Vagina (tissue), 2 donors: ENCODE results near the gene GM2A. TPM values are rescaled to one million over a fixed set of nuclear protein-coding genes. Genes with fewer than 3 reads are reported as not detected.
"Not testable (repeated sequence)": the region's sequence is repeated elsewhere in the genome, so short reads cannot be mapped to it uniquely, and the experiment has no call there.

Experiments used
- DNase-seq, 2 donors: peaks; one replicate each; pipeline ENCODE4 v3.0.0-alpha.2; 2017; ENCODE audit errors: extremely low spot score in 2 of 2
- H3K27ac ChIP-seq: fragments of 200-600 bp; sonication (generic); one replicate; pipeline ENCODE4 v1.5.1; 2019
- H3K27me3 ChIP-seq: fragments of 200-600 bp; sonication (generic); one replicate; pipeline ENCODE4 v1.5.1; 2019
- H3K36me3 ChIP-seq, 2 donors: fragments of 200-600 bp; sonication (generic); one replicate each; pipeline ENCODE4 v1.5.1; 2017 to 2019
- H3K4me1 ChIP-seq: fragments of 200-600 bp; sonication (generic); one replicate; pipeline ENCODE4 v1.5.1; 2019
- H3K4me3 ChIP-seq, 2 donors: fragments of 200-600 bp; sonication (generic); 1 replicate in 1 of 2; 2 replicates in 1 of 2; pipeline ENCODE4 v1.5.1; 2016 to 2019
- H3K9me3 ChIP-seq: fragments of 200-600 bp; sonication (generic); one replicate; pipeline ENCODE4 v1.5.1; 2019
- POLR2A ChIP-seq, 2 donors: fragments of 450-650 bp; IDR thresholded peaks; one replicate each; pipeline ENCODE4 v1.6.1; 2017; ENCODE audit warnings: antibody characterized with exemption in 2 of 2, mild to moderate bottlenecking in 2 of 2, moderate library complexity in 2 of 2
- POLR2AphosphoS5 ChIP-seq, 2 donors: sonication (generic); formaldehyde crosslinking; IDR thresholded peaks; one replicate each; pipeline ENCODE4 v1.9.0; 2017; ENCODE audit warnings: antibody characterized with exemption in 2 of 2, mild to moderate bottlenecking in 2 of 2, low read depth in 1 of 2; ENCODE audit not compliant: insufficient read depth in 1 of 2
- intact Hi-C: fragments of 100-400 bp; cut with DNase I; formaldehyde crosslinking; loops from one replicate; pipeline ENCODE4 v1.15.1; 2023
- total RNA-seq: library from RNA; depleted of rRNA; stranded (reverse); fragments of >200 nt; gene quantifications from one replicate; pipeline ENCODE4 v1.2.3, GENCODE V29; 2016
- TF ChIP-seq, protein P1 (sequence below), 3 experiments: fragments of 450-650 bp in 2 of 3; fragments of 200-600 bp in 1 of 3; sonication (generic) in 1 of 3; IDR thresholded peaks; one replicate each; pipeline ENCODE4 v1.5.1; 2017 to 2019; ENCODE audit warnings: antibody characterized with exemption in 3 of 3, mild to moderate bottlenecking in 2 of 3, moderate library complexity in 2 of 3

Gene GM2A
- total RNA-seq, 1 donor from 2014 or later, result 71.7 TPM

DNA sequence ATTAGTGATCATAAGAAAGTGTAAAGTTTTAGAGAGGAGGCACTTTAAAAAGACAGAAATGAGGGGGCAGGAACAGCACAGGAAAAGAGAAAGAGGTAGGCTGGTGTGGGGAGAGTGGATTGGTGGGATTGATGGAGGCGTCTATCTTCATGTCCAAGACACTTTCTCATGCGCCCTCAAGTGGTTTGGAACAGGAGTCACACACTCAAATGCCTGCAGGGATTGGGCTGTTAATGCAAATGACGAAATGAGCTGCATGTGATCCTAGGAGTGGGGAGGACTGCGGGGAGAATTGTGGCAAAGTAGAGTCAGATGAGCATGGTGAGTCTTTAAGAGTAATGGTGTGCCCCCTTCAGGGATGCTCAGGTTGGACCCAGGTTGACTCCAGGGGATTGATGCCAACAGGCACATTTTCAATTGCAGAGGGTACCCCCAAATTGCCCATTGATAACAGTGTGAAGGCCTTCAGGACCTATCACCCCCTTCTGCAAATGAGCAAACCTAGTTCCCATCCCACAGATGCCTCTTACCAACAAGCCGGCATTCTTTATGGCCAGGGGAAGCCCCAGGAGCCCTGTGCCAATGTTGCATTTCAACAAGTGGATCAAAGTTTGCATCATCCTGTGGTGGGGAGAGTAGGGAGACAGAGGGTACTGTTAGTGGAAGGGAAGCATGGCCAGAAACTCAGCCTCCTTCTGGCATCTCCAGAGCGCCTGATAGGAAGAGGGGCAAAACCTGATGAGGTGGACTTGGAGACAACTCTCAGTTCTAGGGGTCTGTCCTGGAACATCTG is 45.3 kb downstream of the GM2A start:
- intact Hi-C loops, result no loop called here
- H3K36me3 ChIP-seq, result no peaks in the 10 kb centered on the region
- no peak overlapping the region for H3K4me3 ChIP-seq
- DNase-seq, result no peak
- TF ChIP-seq POLR2A (IDR thresholded peaks at IDR 0.05), result no peak
- TF ChIP-seq, protein P1, sequence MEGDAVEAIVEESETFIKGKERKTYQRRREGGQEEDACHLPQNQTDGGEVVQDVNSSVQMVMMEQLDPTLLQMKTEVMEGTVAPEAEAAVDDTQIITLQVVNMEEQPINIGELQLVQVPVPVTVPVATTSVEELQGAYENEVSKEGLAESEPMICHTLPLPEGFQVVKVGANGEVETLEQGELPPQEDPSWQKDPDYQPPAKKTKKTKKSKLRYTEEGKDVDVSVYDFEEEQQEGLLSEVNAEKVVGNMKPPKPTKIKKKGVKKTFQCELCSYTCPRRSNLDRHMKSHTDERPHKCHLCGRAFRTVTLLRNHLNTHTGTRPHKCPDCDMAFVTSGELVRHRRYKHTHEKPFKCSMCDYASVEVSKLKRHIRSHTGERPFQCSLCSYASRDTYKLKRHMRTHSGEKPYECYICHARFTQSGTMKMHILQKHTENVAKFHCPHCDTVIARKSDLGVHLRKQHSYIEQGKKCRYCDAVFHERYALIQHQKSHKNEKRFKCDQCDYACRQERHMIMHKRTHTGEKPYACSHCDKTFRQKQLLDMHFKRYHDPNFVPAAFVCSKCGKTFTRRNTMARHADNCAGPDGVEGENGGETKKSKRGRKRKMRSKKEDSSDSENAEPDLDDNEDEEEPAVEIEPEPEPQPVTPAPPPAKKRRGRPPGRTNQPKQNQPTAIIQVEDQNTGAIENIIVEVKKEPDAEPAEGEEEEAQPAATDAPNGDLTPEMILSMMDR (IDR thresholded peaks at IDR 0.05), result no peak
- no peak for TF ChIP-seq POLR2AphosphoS5 (IDR thresholded peaks at IDR 0.05; ENCODE audit: insufficient read depth in 1 of 2, low read depth in 1 of 2)
- no peaks in the 10 kb centered on the region for H3K27me3 ChIP-seq
- H3K4me1 ChIP-seq, result peaks cover 17% of the 10 kb centered on the region
- no peak overlapping the region for H3K27ac ChIP-seq
- no peaks in the 10 kb centered on the region for H3K9me3 ChIP-seq

DNA sequence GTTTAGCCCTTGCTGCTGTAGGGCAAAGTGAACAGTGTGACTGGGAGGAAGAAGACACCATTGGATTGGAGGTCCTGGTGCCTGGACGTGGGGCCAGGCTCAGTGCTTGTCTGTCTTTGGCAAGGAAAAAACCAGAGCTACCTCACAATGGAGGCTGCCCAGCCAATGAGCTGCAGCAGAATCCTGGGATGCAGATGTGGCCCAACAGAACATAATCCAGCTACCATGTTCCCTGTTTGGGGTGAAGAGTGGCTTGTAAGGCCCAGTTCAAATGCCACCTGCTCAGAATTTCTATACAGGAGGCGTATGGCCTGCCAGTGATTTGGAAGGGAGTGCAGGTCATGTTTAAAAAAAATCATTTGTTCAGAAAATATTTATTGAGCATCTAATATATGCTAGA is 50.7 kb downstream of the GM2A start, which contains the start of gene SLC36A3:
SLC36A3 (minus strand) TSS at position 101 of the 400 bp plus-strand sequence. CDS start 412 bp downstream, outside the sequence.
- no peaks in the 10 kb centered on the region for H3K9me3 ChIP-seq
- H3K27me3 ChIP-seq, result no peaks in the 10 kb centered on the region
- no peak for DNase-seq
- intact Hi-C loops, result no loop called here
- no peak within 1 kb of the TSS for H3K4me3 ChIP-seq
- no peak for TF ChIP-seq POLR2AphosphoS5 (IDR thresholded peaks at IDR 0.05; ENCODE audit: insufficient read depth in 1 of 2, low read depth in 1 of 2)
- TF ChIP-seq POLR2A (IDR thresholded peaks at IDR 0.05), result no peak
- TF ChIP-seq, protein P1 (IDR thresholded peaks at IDR 0.05), result no peak
- H3K36me3 ChIP-seq, result no peaks in the 10 kb centered on the region
- no peaks in the 10 kb centered on the region for H3K4me1 ChIP-seq
- no peak within 1 kb of the TSS for H3K27ac ChIP-seq

DNA sequence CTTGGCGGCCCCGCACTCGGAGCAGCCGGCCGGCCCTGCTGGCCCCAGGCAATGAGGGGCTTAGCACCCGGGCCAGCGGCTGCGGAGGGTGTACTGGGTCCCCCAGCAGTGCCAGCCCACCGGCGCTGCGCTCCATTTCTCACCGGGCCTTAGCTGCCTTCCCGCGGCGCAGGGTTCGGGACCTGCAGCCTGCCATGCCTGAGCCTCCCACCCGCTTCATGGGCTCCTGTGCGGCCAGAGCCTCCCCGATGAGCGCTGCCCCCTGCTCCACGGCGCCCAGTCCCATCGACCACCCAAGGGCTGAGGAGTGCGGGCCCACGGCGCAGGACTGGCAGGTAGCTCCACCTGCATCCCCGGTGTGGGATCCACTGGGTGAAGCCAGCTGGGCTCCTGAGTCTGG is 56.3 kb downstream of the GM2A start:
- not testable (repeated sequence) for H3K36me3 ChIP-seq

DNA sequence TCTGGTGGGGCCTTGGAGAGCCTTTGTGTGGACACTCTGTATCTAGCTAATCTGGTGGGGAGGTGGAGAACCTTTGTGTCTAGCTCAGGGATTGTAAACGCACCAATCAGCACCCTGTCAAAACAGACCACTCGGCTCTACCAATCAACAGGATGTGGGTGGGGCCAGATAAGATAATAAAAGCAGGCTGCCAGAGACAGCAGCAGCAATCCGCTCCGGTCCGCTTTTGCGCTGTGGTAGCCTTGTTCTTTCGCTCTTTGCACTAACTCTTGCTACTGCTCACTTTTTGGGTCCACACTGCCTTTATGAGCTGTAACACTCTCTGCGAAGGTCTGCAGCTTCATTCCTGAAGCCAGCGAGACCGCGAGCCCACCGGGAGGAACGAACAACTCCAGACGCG is 56.8 kb downstream of the GM2A start:
- intact Hi-C loops, H3K9me3 ChIP-seq, H3K4me3 ChIP-seq, H3K27me3 ChIP-seq, H3K36me3 ChIP-seq, H3K27ac ChIP-seq, H3K4me1 ChIP-seq: not testable (repeated sequence)
- peak in 1 of 2 donors; percentile 10 for DNase-seq

More for the DNA sequence above, 56.3 kb downstream of the GM2A start:
- H3K27me3 ChIP-seq, intact Hi-C loops, H3K27ac ChIP-seq, H3K4me1 ChIP-seq, H3K4me3 ChIP-seq, H3K9me3 ChIP-seq: not testable (repeated sequence)
- DNase-seq, result peak in 1 of 2 donors; percentile 11

DNA sequence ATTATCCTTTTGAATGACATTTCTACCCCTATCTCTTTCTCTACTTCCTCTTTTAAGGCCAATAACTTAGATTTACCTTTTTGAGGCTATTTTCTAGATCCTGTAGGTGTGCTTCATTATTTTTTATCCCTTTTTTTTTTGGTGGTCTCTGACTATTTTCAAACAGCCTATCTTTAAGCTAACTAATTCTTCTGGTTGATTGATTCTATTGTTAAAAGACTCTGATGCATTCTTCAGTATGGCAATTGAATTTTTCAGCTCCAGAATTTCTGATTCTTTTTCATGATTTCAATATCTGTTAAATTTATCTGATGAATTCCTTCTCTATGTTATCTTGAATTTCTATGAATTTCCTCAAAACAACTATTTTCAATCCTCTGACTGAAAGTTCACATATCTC is 57.9 kb downstream of the GM2A start:
- intact Hi-C loops, result no loop called here
- Histone ChIP-seq H3K4me3 (no peak overlapping the region), H3K9me3 (no peaks in the 10 kb centered on the region), H3K27ac (no peak overlapping the region), H3K4me1 (no peaks in the 10 kb centered on the region), H3K27me3 (no peaks in the 10 kb centered on the region), H3K36me3 (no peaks in the 10 kb centered on the region)
- no peak for DNase-seq
- TF ChIP-seq, protein P1 (IDR thresholded peaks at IDR 0.05), result no peak
- TF ChIP-seq POLR2A (IDR thresholded peaks at IDR 0.05), result no peak
- TF ChIP-seq POLR2AphosphoS5 (IDR thresholded peaks at IDR 0.05; ENCODE audit: insufficient read depth in 1 of 2, low read depth in 1 of 2), result no peak

DNA sequence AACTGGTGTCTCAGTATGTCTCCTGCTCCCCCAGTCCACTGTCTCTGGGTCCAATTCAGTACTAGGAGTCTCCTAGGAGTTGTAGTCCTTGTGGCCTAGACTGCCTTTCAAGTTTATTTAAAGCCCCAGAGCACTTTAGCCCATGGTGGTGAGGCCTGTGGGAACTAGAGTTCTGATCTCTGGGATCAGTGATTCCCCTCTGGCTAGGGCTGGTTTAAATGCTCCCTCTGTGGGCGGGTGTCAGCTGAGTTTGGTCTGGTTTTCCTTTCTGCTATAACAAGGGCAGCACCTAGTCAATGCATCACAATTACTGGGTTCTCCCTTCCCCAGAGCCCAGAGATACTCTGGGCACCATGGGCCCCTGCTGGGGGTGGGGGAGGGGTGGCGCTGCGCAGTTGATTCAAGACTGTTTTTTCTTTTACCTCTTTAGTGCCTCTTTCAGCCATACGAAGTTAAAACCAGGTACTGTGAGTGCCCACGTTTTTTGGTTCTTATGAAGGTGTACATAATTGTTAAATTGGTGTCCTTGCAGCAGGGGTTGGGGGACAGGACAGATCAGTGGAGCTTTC is 59.9 kb downstream of the GM2A start:
- intact Hi-C loops, result no loop called here
- no peaks in the 10 kb centered on the region for H3K27me3 ChIP-seq
- no peak overlapping the region for H3K27ac ChIP-seq
- no peak overlapping the region for H3K4me3 ChIP-seq
- no peak for TF ChIP-seq POLR2A (IDR thresholded peaks at IDR 0.05)
- DNase-seq, result no peak
- no peaks in the 10 kb centered on the region for H3K36me3 ChIP-seq
- H3K9me3 ChIP-seq, result no peaks in the 10 kb centered on the region
- no peaks in the 10 kb centered on the region for H3K4me1 ChIP-seq
